HT-29 (cell line): ENCODE measurements around the gene PCSK4. TPM values are rescaled to one million over a fixed set of nuclear protein-coding genes. Genes with fewer than 3 reads are reported as not detected.
A peak's percentile ranks its signal among the peaks of the same experiment; 100 is the strongest.
"Not testable (repeated sequence)": the region's sequence is repeated elsewhere in the genome, so short reads cannot be mapped to it uniquely, and the experiment has no call there.

Experiments
- DNase-seq: peaks from one replicate; pipeline ENCODE4 v3.0.0-alpha.2; 2015; ENCODE audit warnings: low spot score
- total RNA-seq: library from RNA; depleted of rRNA; stranded (reverse); fragments of >200 nt; shearing (Covaris generic); gene quantifications from 2 replicates; pipeline ENCODE4 v1.2.3, GENCODE V29; 2014

The PCSK4 gene
- total RNA-seq, 1 experiment from 2014 or later, result 2.1 TPM

DNA sequence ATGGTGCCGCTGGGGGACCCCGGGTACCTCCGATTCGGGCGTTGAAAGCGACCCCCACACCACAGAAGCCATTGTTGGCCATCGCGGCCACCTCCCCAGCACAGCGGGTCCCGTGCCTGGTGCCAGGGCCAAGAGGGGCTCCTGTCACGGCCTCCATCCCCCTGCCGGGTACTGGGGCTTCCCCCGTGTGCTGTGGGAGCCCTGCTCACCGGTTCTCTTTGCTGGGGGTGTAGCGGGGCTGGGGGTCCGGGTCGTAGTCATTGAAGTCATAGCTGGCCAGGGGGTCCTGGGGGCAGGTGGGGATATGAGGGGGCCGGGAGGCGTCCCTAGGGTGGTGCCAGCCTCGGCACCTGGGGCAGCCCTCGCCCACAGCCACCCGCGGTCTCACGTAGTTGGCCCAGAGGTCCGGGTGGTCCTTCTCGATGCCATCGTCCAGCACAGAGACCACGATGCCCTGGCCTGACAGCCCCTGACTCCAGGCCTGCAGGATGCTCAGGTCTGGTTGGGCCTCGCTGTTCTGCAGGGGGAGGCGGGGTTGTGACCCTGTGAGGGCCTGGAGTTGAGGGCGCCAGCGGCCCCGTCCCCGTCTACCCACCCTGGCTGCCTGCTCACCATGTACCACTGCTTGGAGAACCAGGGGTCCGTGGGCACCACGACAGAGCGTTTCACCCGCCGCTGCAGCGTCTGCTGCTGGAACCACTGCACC is 2.4 kb downstream of the PCSK4 start:
- no peak for DNase-seq

GRCh38 chr19:1486720-1487575 is 3.2 kb downstream of the PCSK4 start:
- DNase-seq, result no peak

- no peak for DNase-seq
These were observed 6.1 kb downstream of the PCSK4 start for GRCh38 chr19:1483979-1484428.

GRCh38 chr19:1483131-1483978 is 6.8 kb downstream of the PCSK4 start:
- DNase-seq, result no peak

GRCh38 chr19:1482361-1483130 is 7.6 kb downstream of the PCSK4 start:
- DNase-seq, result no peak

DNA sequence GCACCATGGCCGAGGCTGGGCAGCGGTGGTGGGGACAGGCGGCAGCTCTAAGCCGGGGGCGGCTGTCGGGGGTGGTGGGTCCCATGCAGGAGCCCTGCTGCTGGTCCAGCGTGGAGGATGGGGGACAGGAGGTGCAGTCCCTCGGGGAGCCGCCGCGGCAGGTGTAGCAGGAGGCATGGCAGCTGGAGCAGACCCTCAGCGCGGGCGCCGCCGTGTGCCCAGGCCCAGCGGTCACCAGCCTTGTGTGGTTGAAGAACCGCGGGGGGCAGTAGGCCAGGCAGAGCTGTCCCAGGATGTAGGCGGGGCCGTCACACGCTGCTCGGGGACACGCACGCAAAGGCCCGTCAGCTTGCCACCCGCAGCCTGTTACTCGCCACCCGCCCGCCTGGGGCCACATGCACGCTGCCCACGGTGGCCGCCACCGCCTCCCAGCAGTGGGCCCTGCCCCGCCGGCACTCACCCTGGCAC is 8.2 kb downstream of the PCSK4 start:
- no peak for DNase-seq

GRCh38 chr19:1481224-1481892 is 8.8 kb downstream of the PCSK4 start:
- DNase-seq, result no peak

DNA sequence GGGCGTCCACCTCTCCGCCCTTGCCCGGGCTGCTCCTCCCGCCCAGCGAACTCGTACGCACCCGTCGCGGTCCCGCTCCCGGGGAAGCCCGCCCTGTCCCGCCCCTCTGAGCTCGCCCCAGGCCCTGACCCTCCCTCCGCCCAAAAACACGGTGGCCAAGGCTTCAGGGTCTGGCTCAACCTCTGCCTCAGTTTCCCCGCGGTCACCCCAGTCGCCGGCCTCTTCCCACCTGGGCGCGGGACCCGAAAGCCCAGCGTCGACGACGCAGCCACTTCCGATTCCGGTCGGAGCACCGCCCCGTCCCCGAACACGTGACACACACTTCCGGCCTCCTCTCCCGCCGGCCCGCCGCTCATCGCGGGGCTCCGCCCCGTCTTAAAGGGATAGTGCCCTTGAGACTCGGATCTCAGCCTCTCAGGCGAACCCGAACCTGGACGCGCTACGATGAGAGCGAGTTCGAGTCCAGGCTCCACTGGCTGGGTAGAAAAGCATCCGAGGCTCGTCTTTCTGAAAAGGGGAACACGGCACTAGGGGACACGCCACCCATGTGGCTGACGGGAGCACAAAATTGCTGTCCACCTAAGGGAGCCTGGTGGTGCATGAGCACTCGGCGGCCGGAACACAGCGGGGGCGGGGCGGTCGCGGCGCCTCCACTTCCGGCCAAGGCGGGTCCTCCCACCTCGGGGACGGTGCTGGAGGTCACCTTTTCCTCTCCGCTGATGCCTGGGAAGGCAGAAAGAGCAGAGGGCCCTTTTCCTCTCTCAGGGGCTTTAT is 11.0 kb downstream of the PCSK4 start, which contains the start of gene C19orf25:
Gene C19orf25, minus strand, starts transcription at position 282 of the 774 bp plus-strand sequence. CDS start 312 bp downstream, outside the sequence.
- peak; percentile 89 for DNase-seq

DNA sequence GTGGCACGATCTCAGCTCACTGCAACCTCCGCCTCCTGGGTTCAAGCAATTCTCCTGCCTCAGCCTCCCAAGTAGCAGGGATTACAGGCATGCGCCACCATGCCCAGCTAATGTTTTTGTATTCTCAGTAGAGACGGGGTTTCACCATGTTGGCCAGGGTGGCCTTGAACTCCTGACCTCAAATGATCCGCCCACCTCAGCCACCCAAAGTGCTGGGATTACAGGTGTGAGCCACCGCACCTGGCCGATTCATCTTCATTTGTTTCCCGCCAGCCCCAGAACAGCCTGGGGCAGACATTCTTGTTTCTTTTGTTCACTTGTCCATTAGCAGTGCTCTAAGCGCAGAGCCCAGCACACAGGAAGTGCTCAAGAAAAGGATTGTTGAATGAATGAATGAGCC is 13.1 kb downstream of the PCSK4 start:
- not testable (repeated sequence) for DNase-seq

GRCh38 chr19:1475751-1476437 is 14.3 kb downstream of the PCSK4 start:
- no peak for DNase-seq

- DNase-seq, result no peak
These were observed 15.3 kb downstream of the PCSK4 start for GRCh38 chr19:1474765-1475351.

DNA sequence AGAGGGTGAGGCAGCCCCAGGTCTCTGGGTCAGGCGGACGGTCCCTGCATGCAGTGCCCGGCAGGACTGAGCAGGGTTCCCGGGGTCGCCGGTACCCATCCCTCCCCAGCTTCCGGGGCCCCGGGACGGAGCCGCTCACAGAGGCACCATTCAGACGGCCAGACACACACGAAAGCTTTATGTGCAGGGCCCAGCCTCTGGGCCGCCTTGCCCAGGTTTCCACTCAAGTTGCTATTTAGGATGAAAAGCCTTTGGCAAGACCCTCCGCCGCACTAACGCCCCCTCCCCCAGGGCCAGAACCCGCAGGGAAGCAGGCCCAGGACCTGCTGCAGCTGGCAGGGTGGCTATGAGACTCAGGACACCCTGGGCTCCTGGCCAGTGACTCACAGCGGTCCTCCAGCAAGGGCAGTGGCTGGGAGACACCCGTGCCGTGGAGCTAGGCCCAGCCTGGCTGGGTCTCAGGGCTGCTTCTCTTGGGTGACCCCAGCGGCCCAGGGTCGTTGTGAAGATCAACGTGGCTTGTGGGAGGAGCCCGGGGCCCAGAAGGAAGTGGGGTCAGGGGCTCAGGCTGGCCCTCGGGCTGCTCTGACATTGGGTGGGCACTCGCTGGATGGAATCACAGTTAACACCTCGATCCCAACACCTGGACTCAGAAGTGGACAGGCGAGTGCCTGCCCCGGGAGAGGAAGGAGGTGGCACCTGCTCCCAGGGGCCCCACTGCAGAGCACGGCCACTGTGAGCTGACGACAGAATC is 16.0 kb downstream of the PCSK4 start:
- DNase-seq, result no peak

DNA sequence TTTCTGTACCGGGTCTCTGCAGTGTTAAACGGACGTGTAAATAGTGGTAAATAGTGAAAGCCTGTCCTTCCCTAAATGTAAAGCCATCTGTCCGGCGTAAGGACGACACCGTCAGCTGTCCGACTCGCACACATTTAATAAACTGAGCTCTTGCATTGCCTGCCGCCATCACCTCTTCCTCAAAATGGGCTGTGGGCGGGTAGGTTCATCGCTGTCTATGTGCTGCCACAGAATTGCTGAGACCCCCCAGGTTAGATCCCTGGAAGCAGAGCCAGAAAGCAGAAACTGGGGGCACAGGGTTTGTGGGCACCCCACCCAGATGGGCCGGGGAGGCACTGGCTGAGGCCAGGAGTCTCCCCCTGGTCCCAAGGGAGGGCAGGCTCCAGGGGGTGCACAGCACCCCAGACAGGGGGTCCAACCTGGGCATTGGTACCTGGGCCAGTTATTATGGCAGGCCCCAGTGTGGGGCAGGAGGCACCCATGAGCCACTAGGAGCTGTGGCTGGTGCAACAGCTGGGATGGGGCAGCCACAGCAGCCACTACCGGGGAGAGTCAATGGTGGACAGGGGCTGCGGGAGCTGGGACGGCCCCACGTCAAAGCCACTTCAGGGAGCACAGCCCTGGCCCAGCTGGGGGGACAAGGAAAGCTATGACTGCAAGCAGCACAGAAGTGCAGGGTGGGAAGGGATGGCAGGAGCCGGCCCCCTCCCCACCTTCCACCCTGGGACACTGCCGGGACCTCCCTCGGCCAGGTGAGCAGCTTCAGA is 16.9 kb downstream of the PCSK4 start:
- no peak for DNase-seq

DNA sequence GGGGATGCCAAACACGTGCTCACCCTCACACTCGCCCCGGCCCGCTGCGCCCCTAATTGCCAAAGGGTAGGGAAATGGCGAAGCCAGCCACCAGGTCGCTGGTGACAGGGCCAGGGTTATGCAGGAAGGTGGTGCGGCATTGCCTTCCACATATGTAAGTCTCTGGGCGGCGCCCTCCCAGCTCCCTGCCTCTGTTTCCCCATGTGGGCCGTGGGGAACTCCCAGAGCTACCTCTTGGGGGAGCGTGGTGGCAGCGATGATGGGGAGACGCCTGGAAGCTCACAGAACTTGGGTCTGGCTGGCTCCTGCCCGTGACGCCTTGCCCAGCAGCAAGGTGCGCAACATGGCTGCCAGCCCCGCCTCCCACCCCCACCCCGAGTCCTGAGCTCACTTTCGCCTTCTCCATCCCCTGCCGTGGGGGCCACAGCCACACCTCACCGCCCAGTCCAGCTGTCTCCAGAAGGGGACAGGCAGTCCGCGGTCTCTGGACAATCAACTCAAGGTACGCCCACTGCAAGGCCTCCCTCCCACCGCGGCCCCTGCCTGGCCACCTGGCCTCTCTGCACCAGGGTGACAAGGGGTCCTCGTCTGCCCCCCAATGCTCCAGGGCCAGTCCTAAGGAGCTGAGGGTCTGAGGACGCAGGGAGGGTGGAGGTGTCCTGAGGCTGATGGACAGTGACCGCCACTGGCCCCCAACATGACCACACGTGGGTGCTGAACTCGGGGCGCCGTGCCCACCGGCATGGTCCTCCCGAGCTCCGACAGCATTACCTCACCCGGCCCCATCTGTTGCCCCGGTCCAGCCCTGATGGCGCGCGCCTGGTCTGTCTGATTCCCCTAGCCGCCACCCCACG is 17.7 kb downstream of the PCSK4 start:
- DNase-seq, result no peak

- no peak for DNase-seq
These were observed 18.5 kb downstream of the PCSK4 start for GRCh38 chr19:1471515-1472160.
